GM11168 (cell line): ENCODE results near the gene ENAH.
"Not testable (repeated sequence)": the region's sequence is repeated elsewhere in the genome, so short reads cannot be mapped to it uniquely, and the experiment has no call there.

Experiments
- in situ Hi-C: fragments of 300-500 bp; cut with MboI; formaldehyde crosslinking; loops from one replicate; pipeline ENCODE4 v1.12.0; 2022; ENCODE audit warnings: low sequenced_read_pairs; ENCODE audit not compliant: unreplicated experiment

The ENAH gene

DNA sequence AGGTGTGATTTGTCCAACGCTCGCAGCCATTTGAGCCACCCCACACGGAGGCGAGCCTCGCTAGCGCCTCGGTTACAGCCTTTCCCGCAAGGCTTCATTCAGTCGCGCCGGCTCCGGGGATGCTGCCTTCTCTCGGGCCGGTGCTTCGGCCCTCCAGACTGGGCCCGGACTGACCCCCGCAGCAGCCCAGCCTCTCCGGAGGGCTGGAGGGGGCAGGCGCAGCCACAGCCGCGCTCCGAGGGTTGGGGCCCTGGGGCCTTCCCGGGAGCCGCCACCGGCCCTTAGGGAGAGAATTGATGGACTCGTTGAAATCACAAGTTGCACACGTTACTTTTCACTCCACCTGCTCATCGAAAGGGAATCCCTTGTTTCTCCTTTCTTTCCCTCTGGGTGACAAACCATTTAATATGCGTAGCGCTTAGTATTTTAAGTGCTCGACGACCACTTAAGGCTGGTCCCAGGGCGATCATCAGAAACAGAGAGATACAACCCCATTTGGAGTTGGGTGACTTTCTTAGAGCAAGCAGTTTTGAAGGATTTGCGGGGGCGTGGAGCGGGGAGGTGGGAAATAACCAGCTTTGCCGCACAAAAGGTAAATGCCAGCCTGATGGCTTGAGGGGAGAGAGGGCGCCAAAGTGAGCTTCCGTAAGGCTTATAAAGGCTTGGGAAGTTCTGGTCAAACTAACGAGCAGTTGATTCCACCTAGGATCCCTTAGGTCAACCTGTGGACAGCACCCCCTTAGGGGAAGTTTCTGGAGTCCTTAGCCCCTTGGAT, 24.6 kb upstream of the ENAH start:
- in situ Hi-C loops = no loop called here

DNA sequence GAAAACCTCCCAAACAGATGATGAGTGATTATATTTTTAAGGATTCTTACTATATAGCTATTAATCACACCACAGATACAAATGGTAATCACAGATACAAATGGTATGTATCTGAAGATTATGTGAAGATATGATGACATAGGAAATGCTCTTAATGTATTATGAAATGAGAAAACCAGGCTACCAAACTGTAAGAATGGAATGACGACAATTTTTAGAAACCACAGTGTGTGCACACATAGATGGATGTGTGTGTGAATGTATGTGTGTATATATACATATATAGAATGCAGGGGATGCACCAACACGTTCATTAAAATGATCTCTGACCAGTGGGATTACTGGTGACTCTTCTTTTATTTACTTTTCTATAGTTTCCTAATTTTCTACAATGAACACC, 21.5 kb upstream of the ENAH start:
- in situ Hi-C loops = no loop called here

DNA sequence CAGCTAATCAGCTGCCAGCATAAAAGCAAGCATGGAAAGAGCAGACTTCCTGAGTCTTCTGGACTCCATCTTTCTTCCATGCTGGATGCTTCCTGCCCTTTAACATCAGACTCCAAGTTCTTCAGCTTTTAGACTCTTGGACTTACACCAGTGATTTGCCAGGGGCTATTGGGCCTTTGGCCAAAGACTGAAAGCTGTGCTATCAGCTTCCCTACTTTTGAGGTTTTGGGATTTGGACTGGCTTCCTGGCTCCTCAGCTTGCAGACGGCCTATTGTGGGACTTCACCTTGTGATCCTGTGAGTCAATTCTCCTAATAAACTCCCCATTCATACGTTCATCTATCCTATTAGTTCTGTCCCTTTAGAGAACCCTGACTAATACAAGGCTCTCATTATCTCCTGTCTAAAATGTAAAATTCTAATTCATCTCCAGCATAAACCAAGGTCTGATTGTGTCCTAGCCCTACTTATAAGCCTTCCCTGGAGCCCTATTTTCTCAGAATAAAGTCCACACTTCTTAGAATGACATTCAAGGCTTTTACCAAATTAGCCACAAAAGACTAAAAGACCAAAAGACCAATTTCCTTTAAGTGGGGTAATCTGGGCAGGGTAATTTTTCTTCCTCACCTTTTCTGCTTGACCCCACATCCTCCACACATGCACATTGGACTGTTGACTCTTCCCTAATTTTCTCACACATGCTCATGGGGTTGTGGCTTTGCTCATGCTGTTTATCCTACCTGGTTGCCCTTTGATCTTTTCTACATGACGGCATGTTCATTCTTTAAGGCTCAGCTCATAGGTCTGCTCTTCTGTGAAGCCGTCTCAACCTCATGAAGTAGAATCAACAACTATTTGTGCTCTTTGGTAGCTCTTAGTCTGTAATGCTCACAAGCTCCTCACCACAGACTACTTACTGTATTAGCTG, 18.1 kb upstream of the ENAH start:
- in situ Hi-C loops = no loop called here

DNA sequence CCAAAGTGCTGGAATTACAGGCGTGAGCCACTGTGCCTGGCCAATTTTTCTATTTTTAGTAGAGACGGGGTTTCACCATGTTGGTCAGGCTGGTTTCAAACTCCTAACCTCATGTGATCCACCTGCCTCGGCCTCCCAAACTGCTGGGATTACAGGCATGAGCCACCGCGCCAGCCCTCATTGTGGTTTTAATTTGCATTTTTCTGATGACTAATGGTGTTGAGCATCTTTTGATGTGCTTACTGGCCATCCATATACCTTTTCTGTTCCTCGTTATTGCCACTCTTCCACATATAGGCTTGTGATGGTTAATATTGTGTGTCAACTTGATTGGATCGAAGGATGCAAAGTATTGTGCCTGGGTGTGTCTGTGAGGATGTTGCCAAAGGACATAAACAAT, 17.4 kb upstream of the ENAH start:
- in situ Hi-C loops = no loop called here

DNA sequence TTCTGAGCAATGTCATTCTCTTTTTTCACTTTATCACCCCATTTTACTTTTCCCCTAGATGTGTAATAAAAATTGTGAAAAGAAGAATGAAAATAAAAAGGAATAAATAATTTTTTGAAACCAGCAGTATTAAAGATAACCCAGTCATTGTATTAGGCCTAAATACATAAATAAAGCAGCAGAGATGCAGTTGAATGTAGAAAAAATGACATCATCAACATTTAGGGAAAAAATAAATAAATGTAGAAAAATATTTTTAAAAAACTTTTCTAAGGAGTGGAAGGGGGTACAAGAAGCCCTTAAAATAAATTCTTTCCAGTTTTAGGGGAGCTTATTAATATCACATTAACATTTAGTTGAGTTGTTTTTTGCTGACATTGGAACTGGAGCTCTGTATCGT, 15.3 kb upstream of the ENAH start:
- in situ Hi-C loops = no loop called here

DNA sequence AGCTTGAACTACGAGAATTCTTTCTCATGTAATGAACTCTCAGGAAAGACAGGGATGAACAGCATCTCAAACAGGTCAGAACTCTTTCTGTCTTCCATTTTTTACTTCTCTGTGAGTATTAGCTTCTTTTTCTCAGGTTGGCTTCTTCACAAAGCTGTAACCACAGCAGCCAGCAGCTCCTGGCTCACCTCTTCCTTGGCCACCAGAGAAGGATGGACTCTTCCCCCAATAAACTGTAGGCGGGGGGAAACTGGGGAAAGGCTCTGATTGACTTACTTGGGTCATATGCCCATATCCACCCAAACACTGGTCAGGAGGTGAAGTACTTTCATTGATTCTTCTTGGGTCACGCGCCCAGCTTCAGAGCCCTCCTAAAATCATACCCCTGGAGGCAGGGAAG, 14.4 kb upstream of the ENAH start:
- in situ Hi-C loops = no loop called here

DNA sequence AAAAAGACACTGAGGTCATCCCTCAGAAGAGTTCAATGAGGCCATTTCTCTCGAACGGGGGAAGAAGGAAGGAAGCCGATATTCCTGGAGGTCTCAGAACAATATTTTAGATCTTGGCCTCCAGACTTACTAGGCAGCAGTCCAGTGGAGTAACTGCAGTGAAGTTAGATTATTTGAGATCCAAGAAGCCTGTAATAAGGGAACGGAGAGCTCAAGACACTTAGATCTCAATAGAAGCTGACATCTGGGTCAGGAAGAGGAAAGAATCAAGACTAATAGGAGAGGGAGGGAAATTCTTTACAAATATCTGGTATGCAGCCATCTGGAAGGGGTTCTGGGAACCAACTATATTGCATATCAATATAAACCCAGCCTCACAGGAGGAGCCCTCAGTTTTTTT, 13.6 kb upstream of the ENAH start:
- in situ Hi-C loops = no loop called here

DNA sequence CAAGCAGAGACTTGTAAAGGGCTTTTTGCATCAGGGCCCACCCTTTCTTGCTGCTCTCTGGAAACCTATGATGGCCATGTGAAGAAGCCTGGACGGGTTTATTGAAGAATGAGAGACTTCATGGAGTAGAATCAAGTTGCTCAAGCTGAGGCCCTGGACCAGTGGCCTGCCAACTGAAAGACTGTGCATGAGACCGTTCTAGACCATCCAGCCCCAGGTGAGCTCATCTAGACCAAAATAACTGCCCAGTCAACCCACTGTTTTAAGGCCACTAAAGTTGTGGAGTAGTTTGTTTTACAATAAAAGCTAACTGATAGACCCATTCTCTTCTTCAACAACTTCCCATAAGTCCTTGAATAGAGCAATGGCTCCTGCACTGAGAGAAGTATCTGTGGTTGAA, 11.8 kb upstream of the ENAH start:
- in situ Hi-C loops = no loop called here

DNA sequence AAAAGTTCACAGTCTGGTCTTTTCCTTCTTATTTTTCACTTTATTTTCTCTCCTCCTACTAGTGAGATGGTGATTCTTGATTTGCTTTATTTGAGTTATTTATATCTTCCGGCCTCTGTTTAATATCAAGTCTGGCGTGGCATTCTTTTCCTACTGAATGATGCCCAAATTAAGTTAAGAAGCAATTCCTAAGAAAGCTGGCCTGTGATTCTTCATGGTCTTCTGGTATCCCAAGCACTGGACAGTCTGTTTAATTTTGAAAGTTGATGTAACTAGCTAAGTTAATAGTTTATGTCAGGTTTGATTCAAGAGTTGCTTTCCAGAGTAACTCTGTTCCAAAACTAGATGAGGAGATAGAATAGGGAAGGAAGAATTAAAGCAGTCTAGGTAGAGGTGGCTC, 9.2 kb upstream of the ENAH start:
- in situ Hi-C loops = no loop called here

DNA sequence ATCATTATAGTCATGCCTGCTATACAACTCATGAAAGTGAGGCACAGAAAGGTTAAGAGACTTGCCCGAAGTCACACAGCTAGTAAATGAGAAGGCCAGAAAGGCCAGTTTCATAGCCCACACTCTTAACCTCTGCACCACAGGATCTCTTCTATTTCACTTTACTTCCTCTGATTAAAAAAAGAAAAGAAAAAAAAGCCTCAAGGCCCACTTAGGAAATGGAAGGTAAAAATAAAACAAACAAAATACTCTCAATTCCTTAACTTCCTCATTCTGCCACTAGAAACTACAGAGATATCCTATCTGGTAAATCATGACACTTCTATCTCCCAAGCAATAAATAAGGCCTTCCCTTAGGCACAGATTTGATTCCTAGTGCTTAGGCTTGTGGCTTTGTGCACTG, 7.6 kb upstream of the ENAH start:
- in situ Hi-C loops = no loop called here

DNA sequence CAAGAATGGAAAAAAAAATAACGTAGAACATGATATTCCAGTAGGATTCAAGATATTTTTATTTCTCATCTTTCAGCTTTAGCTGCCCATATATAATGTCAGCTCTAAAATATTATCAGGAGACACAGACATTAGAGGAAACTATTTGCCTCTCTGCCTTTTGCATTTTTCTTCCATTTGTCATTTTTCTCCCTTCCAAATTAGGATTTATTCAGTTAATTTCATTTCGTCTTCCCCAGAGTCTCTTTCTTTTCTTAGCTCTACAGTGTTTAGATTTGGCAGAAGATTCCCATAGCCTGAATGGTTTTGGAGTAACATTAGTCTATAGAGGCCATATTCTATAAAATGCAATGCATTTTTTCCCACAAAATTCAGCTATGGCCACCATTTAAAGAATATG, 5.1 kb upstream of the ENAH start:
- in situ Hi-C loops = no loop called here

DNA sequence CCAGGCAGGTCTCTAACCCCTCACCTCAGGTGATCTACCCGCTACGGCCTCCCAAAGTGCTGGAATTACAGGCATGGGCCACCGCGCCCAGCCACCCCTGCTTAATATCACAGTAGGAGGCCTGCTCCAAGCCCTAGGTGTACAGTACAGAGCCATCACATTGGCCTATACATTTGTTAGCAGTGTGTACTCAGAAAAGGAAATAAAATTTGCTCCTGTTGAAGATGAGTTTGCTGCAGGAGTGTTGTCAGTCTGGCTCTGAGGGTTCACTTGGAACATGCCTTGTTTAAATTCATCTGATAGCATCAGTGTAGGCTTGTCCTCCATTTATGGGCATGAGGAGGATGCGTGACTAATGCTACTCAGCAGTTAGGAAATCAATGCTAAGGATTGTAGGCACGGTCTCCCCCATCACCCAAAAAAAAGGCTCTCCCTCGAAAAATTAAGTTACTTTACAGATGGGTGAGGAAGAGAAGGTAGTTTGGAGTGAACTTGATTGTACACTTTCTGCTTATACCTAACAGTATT, 4.6 kb upstream of the ENAH start:
- in situ Hi-C loops = no loop called here

DNA sequence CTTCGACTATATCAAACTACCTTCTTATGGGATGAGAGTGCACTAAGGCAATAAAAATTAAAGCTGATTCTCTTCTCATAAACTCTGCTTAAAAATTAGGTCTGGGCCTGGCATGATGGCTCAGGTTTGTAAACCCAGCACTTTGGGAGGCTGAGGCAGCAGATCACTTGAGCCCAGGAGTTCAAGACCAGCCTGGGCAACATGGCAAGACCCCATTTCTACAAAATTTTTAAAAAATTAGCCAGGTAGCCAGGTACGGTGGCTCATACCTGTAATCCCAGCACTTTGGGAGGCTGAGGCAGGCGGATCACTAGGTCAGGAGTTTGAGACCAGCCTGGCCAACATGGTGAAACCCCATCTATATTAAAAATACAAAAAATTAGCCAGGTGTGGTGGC, 3.3 kb upstream of the ENAH start:
- in situ Hi-C loops = not testable (repeated sequence)

DNA sequence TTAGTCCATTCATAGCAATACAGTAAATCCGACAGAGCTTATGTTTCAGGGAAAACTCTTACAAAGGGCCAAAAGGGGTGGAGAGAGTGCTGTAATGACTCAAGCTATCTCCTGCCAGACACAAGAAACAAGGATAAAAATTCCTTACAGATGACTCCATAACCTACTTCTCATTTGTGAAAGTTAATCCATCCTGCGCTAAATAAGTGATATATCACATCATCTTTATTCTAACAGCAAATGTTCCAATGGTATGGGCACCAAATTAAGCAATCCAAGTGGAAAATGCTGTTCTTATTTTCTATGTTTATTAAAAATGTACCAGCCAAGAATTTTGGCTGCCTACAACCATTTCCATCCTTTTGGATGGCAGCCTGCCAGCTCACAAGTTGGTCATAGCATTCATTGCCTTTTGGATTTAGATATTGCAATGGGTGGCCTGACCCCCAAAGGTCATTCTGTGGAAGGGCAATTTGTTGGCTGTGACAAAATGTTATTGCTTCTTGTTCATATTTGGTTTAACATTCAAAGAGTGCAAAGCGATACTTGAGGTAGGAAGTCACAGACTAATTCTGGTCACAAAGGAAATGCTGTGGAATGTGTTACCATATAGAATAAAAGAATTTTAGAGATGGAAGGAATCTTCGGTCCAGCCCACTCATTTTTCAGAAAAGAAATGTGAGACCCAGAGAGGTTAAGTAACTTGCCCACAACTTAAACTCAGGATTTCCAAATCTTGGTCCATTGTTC, 2.8 kb upstream of the ENAH start:
- in situ Hi-C loops = no loop called here

DNA sequence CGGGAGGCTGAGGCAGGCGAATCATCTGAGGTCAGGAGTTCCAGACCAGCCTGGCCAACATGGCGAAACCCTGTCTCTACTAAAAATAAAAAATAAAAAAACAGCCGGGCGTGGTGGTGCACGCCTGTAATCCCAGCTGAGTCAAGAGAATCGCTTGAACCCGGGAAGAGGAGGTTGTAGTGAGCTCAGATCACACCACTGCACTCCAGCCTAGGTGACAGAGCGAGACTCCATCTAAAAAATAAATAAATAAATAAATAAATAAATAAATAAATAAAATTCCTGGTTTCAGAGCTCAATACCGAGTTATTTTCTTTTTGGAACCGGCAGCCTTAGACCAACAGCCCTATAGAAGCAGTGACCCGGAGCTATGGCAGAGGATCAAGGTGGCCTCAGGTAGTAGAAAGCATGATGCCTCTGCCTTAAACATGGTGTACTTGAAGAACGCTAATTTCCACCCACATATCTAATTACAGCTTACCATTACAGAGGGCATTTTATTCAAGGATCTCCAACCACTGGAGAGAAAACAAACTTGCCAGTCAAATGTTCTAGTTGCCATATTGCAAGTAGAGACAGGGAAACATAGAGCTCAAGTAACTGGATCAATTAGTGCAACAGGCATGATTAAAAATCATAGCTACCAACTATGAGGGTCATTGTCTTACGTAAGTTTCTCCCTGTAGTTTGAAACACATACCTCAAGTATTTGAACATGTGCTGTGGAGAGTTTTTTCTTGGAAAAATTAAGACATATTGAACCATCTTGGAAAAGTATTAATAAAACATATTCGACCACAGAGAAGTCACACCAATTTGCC, 2.0 kb upstream of the ENAH start:
- in situ Hi-C loops = no loop called here

DNA sequence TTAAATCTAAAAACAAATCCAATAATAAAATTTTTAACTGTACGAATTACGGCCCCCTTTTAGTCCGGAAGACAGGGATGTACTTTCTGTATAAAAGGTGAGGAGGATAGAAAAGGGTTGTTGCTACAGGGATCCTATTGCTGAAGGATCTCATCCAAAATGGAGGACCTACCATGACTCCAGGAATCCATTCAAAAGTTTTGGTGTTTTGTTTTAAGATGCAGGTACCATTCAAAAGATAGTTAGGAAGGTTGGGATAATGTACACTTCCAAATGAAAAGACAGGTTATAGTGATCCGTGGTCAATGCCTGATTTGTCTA, 1.3 kb upstream of the ENAH start:
- in situ Hi-C loops = no loop called here

DNA sequence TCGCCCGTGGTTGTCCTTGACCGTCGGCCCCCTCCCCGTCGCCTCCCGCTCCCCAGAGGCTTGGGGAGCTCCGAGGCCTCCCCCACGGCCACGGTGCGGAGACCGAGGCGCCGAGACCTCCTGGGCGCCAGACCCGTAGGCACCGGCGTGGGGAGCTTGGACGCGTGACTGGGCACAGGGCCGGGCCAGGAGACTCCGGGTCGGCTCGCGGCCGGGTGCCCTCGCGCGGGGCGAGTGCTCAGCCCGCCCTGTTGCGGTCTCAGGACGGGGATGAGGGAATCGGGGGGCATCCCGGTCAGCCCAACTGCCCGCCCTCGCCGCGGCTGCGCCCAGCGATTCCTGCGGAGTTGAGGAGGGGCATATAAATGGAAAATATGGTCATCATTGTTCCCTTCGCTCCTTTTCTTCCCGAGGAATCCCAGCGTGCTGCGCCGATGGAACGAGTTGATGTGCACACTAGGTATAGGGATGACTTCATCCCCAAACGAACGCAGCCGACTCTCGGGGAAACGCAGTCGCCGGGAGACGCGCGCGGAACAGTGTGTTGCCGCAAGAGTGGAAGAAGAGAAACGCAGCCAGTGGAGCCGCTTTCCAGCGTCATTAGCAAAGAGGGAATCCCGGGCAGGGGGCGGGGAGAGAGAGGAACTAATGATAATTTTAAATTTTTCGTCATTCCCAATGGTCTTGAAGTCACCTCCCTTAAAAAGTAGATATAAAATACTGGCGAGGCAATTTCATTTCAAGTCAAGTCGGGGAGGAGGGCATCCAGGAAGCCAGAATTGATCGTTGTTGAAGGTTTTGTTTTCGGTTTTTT, 747 bp upstream of the ENAH start:
- in situ Hi-C loops = no loop called here

DNA sequence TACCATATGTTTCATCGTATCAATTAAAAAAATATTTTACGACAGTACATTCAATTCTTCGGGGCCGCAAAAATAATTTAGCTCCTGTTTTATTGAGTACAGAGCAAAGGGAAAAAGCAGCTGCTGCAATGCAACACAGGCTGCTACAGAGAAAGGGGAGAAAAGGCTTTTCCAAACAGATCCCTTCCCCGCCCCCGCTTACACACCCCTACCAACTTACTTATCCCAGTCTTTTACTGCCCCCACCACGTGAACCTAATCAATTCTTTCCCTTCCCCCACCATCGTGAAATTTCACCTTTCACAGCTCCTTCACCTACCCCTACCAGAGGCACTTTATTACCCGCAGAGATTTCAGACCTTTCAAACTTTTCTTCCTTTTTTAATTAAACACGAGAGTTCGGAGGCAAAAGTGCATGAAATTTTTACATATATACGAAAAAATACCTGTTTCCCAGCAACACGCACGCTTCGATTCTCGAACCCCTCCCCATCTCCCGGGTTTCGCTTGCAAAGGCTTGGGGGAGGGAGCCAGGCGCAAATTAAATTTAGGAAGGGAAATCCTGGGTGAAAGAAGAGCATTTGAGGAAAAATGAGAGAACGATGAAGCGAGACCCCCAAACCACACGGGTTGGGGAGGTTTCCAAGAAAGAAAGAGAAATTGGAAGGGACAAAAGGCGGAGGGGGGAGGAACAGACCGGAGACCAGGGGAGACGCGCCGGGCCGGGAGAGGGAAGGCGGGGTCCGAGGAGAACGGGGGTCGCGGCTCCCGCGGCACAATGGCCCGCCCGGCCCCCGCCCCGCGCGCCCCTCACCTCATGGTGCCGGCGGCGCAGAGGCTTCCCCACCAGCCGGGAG, 823 bp downstream of the ENAH start:
- in situ Hi-C loops = no loop called here
